ENCODE data around the gene GMDS.
"Not testable (repeated sequence)": the region's sequence is repeated elsewhere in the genome, so short reads cannot be mapped to it uniquely, and the experiment has no call there.

Gene GMDS

GRCh38 chr6:1669996-1670395 is 575.4 kb downstream of the GMDS start:
- no peak for TF ChIP-seq CTCF (IDR thresholded peaks at IDR 0.05; ENCODE audit: borderline replicate concordance, insufficient read depth, low read depth, low read length)
- H3K4me3 ChIP-seq (ENCODE audit: low read depth, low read length), result no peak overlapping the region

GRCh38 chr6:1668456-1668855 is 576.9 kb downstream of the GMDS start:
- H3K4me3 ChIP-seq (ENCODE audit: low read depth, low read length), result not testable (repeated sequence)

DNA sequence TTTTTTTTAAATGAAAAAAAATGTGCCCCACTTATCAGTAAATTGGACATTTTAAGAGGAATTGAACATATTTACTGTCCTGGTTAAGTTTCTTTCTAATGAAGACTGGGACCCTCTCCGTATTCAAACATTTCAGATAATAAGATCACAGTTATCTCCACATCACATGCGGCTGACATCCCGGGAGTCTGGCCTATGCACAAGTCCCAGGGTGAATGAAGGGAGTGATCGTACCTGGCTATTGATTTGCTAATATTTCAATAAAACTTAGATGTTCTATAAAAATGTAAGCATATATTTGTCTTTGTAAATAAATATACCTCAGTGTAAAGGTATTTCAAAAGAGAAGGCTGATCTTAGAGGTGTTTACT is 577.6 kb downstream of the GMDS start:
- H3K4me3 ChIP-seq (ENCODE audit: low read depth, low read length), result no peak overlapping the region
- no peak for TF ChIP-seq CTCF (IDR thresholded peaks at IDR 0.05; ENCODE audit: borderline replicate concordance, insufficient read depth, low read depth, low read length)

- no peak for TF ChIP-seq CTCF (IDR thresholded peaks at IDR 0.05; ENCODE audit: borderline replicate concordance, insufficient read depth, low read depth, low read length)
- H3K4me3 ChIP-seq (ENCODE audit: low read depth, low read length), result no peak overlapping the region
Measured at GRCh38 chr6:1667012-1667804, 578.2 kb downstream of the GMDS start.

DNA sequence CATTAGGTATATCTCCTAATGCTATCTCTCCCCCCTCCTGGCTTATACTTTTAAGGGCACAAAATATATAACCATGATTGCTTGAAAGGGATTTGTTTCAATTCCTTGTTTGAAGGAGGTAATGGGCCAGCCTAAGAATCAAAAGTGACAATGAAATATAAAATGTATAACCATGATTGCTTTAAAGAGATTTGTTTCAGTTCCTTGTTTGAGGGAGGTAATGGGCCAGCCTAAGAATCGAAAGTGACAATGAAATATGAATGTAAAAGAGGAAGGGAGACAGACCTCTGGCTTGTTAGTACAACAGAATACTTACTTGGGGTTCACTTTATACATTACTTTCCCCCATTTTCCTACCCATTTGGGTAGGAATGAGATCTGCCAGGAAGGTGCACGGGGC is 580.2 kb downstream of the GMDS start:
- H3K4me3 ChIP-seq (ENCODE audit: low read depth, low read length), result no peak overlapping the region

DNA sequence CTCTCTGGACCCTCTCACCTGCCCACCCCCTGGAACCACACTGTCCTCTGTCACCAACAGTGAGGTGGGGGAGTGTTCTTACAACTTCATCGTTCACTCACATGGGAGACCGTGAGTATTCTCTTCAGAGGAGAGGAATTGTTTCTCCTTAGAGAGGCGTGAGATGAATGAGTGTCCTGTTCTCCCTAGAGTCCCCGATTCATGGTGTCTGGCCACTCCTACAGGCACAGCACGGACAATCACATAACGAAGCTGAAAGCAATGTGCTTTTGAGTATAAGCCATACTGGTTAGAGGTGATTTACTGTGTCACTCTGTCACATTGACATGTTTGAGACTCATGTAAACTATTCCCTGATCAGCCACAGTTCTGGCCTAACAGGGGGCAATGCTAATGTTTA is 581.1 kb downstream of the GMDS start:
- H3K4me3 ChIP-seq (ENCODE audit: low read depth, low read length), result no peak overlapping the region
- no peak for TF ChIP-seq CTCF (IDR thresholded peaks at IDR 0.05; ENCODE audit: borderline replicate concordance, insufficient read depth, low read depth, low read length)

More for the DNA sequence above, 580.2 kb downstream of the GMDS start:
- TF ChIP-seq CTCF (IDR thresholded peaks at IDR 0.05; ENCODE audit: borderline replicate concordance, insufficient read depth, low read depth, low read length), result no peak

GRCh38 chr6:1663511-1663910 is 581.9 kb downstream of the GMDS start:
- H3K4me3 ChIP-seq (ENCODE audit: low read depth, low read length), result no peak overlapping the region
- no peak for TF ChIP-seq CTCF (IDR thresholded peaks at IDR 0.05; ENCODE audit: borderline replicate concordance, insufficient read depth, low read depth, low read length)
